Muscle of back (tissue), 11 donors: ENCODE data around the gene FRRS1L. TPM values are rescaled to one million over a fixed set of nuclear protein-coding genes. Genes with fewer than 3 reads are reported as not detected.
"Not testable (repeated sequence)": the region's sequence is repeated elsewhere in the genome, so short reads cannot be mapped to it uniquely, and the experiment has no call there.

Source experiments
- DNase-seq, 3 donors: peaks; one replicate each; pipeline versions ENCODE4 v3.0.0 to v3.0.0-alpha.2; 2013
- polyA plus RNA-seq, 10 donors: library from polyadenylated mRNA; unstranded; fragments of 120-200 nt; gene quantifications; one replicate each; pipeline ENCODE4 v1.2.1, GENCODE V29; 2013; ENCODE audit not compliant: insufficient read length in 10 of 10

Gene FRRS1L
- polyA plus RNA-seq, 10 donors: 0.77 to 4.8 (median 1.6) TPM

DNA sequence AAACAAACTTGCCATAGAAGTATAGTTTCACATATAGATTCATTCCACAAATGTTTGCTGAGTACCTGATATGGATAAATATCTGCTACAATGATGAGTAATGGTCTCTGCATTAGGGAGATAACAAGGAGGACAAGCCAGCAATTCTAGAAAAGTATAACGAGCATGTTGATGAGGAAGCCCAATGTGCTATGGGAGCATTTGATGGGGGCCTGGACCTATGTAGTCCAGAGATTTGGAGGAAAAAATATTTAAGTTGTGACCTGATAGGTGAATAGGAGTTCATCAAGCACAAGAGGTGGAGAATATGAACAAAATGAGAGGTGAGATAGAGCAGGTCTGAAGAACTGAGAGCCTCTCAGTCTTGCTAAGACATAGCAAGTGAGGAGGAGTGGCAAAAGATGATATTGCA is 32.9 kb downstream of the FRRS1L start:
- DNase-seq: no peak

DNA sequence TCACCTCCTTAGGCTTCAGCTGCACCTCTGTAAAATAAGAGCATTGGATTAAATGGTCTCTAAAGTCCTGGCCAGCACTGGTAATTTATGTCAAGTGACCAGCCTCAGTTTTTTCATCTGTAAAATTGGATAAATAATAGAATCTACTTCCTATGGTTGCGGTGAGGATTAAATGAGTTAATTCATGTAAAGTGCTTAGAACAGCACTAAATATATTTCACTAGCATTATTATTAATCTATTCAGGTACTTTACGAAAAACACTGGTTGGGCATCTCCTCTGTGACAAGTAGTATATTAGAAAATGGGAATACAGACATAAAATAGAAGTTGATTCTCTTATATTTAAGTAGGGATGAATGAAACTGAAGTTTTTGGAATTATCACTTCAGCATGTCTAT is 33.5 kb downstream of the FRRS1L start:
- no peak for DNase-seq

DNA sequence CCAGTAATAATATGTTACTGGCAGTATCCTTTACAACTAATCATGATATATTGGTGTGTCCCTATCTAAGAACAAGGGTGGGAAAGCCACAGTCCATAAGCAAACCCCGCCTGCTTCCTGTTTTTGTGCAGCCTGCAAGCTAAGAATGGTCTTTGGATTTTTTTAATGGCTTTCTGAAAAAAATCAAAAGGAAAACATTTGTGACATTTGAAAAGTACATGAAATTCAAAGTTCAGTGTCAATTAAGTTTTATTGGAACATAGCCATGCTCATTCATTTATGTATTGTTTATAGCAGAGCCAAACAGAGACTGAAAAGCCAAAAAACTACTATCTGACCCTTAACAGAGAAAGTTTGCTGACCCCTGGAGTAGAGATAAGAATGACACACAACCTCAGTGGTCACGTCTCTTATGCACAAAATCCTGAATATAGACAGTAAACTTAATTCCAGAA is 34.5 kb downstream of the FRRS1L start:
- no peak for DNase-seq

DNA sequence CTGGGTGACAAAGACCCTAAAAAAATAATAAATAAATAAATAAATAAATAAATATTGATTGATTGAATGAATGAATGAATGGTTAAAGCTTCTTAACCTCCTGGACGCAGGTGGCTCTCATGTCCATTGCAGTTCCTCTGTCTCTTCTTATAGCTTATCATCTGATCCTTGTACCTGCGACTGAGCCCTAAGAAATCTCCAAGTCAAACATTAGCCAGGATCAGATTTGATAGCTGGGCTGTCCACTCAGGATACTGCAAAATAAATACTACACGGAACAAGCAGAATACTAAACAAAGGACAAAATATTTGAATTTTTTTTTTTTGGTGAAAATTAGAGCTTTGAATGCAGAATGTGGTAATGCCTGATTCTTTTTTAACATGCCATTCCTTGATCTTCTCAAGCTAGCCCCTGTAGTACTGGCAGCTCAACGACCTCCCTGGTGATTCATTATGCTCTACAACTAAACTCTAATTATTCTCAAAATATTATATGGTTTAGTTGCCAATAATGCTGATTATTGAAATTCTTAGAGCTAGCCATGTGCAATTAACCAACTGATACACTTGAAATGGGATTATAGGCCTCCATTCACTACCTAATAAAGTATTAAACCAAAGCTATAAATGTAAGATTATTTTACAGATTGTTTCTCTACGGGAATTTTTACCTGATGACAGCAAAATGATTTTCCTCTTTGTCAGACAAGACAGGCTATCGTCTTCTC is 37.4 kb downstream of the FRRS1L start:
- DNase-seq: no peak

DNA sequence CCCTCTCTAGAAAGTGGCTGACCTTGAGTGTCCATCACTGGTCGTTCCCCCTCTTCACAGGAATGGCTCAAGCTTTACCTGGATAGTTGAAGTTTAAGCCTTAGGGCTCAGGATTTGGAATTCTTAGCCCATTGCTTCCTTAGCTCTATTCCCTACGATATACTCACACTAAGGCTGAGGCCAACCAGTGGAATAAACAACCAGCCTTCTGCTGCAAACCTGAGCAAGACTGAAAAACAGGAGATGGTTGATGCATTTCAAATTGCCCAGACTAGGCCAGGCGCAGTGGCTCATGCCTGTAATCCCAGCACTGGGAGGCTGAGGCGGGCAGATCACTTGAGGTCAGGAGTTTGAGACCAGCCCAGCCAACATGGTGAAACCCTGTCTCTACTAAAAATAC is 40.4 kb downstream of the FRRS1L start:
- not testable (repeated sequence) for DNase-seq

DNA sequence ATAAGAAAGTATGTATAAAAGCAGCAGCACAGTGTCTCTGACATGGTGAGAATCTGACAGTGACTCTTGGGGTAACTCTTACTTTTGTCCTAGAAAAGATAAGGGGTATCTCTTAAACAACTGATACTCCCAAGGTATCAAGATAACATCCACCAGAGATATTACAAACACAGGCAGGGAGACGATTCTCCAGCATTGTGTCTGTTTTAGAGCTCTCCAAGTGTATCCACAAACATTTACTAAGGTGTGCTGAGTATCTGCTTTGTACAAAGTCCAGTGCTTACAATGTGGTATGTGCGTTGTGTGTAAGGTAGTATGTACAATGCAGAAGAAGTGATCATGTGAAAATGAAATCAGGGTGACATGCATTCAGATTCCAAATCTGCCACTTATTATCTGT is 42.9 kb downstream of the FRRS1L start:
- no peak for DNase-seq

DNA sequence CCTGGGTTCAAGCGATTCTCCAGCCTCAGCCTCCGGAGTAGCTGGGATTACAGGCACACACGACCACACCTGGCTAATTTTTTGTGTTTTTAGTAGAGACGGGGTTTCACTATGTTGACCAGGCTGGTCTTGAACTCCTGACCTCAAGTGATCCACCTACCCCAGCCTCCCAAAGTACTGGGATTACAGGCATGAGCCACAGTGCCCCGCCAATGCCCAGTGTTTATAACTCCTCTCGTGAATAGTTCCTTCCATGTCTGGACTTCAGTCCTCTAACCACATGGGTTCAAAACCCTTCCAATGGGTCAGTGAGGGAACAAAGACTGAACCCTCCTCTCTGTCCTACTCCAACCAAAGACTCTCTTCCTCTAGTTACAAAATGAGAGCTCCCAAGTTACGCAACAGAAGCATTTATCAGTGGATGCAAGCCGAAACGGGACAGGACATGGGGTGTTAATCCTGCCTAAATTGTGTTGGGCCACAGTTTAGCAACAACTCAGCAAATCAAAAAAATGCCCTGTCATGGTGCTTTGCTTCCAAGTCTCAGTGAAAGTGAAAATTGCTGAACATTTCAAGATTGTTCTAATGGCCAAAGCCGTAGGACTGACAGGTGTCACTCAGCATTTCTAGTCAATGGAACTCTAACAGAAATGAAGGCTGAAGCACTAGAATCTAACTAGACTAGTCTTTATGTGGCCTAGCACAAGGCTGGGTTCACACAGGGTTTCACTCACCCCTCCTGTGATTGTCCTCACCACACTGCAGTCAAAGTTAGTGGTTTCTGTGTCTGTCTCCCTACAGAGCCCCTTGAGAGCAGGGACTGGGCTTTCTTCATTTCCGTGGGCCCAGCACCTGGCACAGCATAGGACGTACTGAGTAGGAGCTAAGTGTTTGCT is 44.1 kb downstream of the FRRS1L start:
- DNase-seq: no peak

DNA sequence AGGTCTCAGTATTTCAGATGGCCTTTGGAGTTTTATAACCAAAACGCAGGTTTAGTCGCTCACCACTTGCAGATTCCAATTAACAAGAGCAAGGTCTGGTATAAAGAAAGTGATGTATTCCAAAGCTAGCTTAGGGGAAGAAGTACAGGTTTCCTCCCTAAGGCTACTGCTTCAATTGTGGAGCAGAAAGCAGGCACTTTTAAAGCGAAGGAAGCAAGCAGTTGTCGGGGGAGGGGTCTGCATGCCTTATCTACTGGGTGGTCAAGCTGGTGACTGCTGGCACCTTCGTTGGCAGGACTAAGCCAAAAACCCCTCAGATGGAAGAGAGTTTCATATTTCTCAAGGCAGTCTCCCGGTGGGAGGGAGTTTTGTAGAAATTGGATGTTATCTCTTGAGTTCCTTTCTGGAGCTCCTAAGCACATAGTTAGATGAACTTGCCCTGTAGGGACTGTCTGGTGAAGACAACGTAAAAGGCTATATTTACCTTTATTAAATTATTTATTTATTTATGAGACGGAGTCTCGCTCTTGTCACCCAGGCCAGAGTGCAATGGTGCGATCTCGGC is 45.7 kb downstream of the FRRS1L start:
- no peak for DNase-seq

DNA sequence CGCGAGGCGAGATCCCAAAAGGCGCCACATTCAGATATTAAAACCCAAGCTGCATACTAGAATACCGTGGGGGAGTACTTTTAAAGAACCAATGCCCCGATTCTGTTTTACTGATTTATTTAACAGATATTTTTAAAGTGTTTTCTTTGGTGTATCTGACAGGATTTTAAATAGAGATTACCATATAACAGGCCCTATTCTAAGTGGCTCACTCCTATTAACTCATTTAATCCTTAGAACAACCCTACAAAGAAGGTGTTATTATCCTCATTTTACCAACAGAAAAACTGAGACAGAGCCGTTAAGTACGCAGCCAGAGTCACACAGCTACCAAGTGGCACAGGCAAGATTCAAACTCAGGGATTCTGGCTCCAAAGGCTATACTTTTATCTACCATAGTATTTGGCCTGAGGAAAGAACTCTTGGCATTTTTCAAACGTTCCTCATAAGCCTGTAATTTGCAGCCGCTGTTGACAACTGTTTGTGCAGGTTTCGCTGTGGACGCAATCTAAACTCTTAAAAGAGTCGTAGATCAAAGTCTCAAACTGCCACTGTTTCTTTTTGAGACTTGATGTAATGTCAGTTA is 46.8 kb downstream of the FRRS1L start:
- DNase-seq: no peak

DNA sequence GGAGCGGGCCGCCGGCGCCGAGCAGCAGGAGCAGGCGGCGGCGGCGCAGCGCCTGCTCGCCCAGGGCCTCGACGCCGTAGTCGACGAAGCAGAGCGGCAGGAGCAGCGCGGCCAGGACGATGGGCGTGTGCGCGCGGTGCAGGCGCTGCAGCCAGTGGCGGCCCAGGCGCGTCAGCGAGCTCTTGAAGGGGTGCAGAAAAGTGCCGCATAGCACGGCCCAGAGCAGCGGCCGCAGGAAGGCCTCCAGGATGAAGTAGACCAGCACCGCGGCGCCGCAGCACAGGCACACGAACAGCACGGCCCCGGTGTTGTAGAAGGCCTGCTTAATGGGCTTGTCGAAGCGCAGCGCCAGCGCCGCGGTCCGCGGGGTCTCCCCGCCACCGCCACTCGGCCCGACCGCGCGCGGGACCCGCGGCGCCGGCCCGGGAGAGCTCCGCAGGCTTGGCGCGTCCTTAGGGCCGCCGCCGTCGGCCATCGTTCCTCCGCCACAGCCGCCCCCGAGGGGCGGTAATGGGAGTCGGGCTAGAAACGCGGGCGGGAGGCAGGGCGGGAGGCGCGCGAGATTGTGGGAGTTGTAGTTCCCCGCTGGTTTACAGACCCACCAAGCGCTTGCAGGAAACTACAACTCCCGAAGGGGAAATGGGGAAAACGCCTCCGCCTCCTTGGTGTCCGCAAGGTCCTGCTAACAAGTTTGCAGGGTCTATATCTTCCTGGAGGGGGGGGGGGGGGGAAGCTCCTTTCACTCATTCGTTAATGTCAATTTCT is 47.4 kb downstream of the FRRS1L start, which contains the start of gene TMEM245:
TMEM245 (minus strand) TSS at position 509 of the 765 bp plus-strand sequence; CDS start at position 475, 34 bp downstream.
- DNase-seq: peak; percentile 99

DNA sequence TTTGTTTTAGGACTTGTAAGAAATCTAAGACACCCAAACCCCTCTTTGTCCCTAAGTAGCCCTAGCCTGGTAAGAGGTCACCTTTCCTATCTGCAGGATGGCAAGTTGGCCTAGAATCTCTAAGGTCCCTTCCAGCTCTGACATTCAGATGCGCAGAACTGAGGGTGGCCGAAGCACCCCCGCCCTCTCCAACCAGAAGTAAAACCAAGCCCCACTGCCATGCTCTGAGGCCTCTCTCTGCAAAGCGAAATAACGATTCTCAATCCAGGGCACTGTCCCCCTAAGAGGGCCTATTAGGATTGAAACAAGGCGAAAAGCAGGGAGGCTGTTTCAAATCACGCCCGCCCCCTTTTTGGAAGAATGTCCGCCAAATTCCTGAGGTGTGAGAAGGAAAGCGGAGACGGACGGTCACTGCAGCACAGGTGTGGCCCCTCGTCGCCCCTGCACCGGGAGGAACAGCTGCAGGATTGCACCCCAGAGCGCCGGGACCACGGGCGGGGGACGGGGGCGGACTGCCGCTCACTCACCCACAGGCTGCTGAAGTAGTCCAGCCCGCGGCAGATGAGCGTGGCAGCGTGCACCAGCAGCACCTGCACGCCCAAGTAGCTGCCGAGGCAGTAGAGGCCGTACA is 48.1 kb downstream of the FRRS1L start:
- peak in 2 of 3 donors; percentile 3 to 9 for DNase-seq

DNA sequence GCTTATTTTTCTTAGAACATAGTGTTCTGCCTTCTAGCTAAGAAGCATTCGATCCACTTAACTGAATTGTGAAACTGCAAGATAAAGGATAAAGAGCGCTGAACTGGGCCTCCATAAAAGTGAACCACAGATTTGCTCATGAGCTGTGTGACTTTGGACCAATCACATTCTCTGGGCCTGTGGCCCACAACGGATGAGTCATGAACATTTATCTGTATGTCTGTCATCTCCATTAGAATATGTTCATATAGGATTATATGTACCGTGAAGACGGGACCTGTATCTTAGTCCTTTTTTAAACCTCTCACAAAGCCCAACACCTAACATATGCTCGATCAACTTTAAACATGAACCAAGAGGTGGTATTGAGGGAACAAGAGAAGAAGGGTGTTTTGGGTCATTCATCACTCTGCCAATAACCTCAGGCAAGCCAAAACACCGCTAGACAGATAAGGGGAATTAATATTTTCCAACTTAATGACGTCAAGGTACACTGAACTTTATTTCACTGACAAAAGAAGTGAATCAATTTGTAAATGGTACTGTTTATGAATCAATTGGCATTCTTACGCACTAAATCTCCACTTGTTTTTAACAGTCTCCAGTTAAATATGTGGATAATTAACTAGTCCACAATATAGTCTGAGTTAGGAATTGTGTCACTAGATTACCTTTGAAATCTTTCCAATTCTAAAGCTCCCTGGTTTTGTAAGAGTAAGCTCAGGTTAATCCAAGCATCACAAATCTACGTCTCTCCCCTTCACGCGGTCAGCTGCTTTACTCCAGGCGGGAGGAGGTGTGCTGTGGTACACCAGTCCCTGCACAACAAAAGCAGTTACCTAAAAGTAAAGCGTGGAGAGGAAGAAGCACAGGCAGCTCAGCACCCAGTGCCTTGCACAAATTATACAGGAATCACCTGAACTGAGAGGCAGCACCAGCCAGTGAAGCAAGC is 48.9 kb downstream of the FRRS1L start:
- peak in 1 of 3 donors; percentile 77 for DNase-seq

DNA sequence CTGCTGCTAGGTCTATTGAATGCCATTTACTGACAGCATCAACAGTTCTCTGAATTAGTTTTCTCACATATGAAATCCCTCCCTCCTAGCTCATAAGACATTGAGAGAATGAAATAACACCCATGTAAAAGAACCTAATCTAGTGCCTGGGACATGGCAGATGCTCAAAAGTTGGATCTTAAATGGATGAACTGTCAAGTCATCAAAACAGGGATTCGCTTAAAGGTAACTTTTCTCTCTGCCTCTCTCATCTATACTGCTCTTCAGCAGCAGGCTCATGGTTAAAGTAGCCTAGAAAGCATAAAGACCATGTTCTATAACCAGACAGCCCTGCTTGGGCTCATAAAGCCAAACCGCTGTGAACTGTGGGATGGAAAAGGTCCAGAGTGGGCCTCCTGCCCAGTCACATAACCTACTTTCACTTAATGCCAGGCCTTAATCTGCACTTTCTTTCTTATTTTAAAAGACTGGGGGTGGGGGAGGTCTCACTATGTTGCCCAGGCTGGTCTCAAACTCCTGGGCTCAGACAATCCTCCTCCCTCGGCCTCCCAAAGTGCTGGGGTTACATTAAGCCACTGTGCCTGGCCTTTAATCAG is 51.0 kb downstream of the FRRS1L start:
- DNase-seq: peak in 2 of 3 donors; percentile 22

DNA sequence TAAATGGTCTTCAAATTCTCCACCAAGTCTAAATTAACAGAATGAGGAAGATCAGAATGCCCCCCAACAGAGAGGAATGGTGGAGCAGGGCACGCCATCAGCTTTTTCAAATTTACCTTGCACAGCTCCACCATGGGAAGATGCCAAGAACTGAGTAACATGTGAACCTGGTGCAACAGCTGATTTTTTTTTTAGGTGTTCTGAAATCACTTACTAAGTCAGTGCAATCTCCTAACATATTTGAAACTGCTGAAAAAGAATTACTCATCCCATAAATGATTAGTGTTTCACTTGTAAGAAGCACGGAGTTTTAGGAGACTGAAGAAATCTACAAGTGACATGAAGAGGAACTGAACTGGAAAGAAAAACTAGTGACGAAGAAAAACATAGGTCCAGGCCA is 52.4 kb downstream of the FRRS1L start:
- DNase-seq: no peak

DNA sequence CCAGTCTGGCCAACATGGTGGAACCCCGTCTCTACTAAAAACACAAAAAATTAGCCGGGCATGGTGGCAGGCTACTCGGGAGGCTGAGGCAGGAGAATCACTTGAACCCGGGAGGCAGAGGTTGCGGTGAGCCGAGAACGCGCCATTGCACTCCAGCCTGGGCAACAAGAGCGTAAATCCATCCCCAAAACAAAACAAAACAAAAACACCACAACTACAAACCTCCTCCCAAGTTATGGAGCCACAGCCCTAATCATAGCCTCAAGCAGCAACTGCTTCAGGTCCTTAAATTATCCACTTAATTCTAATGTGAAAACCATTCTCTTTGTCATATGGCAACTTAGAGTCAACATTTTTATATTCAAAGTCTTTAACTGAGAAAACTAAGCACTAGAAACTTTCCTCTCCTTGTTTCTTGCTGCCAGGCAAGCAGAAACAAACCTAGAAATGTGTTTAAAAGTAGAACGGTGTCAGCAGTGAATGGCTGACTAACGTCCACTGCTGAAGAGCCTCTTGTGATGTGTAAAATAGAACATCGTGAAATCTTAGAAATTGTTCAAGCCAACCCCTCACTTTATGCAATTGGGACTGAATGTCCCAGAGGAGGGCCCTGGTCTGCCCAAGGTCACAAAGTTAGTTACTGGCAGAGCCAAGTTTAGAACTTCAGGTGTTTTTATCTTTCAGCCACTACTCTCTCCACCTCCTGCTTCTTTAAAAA is 53.0 kb downstream of the FRRS1L start:
- DNase-seq: no peak

DNA sequence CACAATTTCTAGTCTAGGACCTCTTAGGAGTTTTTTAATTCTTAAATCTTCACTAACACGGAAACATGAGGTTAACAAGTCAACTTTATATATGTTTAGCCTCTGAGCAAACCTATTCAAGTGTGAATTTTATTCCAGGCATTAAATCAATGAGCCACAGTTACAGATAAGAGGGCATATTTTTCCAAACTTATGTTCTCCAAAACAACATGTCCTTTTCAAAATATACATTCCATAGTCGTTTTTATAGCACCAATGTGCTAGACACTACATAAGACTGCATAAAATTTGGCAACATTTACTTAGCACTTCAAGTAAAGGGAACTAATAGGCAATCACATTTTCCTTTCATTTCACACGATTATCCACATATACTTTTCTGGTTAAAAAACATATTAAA is 53.8 kb downstream of the FRRS1L start:
- DNase-seq: no peak

DNA sequence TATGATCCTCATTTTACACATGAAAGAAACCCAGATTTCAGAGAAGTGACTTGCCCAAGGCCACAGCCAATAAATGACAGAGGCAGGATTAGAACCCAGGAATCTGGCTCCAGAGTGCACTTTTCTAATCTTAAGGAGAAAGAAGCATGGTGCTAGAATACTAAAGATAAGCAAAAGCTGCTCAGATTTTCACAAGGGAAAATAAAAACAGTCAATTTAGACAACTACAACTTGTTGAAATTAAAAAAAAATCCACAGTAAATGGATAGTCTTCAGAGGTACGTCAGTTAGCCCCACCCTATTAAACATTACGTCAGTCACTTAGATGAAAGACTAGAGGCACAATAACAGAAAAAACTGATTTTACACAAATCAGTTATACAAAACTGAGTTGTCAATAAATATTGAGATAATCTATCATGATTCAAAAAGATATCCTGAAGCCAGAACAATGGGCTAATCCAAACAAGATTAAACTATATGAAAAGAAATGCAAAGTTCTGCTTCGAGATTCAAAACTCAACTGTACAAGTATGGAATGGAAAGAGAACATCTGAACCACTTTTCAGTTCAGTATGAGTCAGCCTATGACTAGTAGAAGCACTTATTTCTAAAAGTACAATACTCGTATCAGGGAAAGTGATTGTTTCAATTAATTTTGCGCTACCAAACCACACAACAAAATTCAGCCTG is 56.6 kb downstream of the FRRS1L start:
- DNase-seq: peak in 1 of 3 donors; percentile 32

DNA sequence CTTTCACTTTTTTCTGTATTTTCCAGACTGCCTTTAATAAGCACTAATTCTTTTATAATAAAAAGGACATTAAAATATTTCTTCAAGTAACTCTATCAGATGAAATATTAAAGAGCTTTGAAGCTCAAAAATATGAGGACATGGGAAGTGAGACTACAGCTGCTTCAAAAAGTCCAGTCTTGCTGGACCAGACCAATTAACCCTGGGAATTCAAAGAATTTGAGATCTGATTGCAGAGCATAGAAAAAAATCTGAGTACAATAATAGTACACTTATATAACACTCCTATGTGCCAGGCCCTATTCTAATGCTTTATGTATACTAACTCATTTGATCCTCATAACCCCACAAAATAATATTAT is 57.1 kb downstream of the FRRS1L start:
- no peak for DNase-seq
